AG04449 (cell line): Measurements from ENCODE around the gene PTPRM.

Experiments used
- CTCF ChIA-PET: fragments of 350-600 bp; formaldehyde crosslinking; extraction: SDS; loops from one replicate; lab custom pipeline; 2021; ENCODE audit warnings: antibody characterized with exemption; lab: Yijun Ruan, JAX
- POLR2A ChIA-PET: fragments of 400-600, 350-600 bp; formaldehyde crosslinking; extraction: SDS; loops from one replicate; lab custom pipeline; 2020; ENCODE audit warnings: antibody characterized with exemption, inconsistent platforms; lab: Yijun Ruan, JAX
- DNase-seq: peaks from one replicate; pipeline ENCODE4 v3.0.0-alpha.2; 2010; ENCODE audit warnings: low read depth, low spot score
- H3K4me3 ChIP-seq: 2 replicates; pipeline ENCODE4 v1.5.1; 2011; ENCODE audit warnings: low read depth, mild to moderate bottlenecking, control low read depth, low read length
- CTCF ChIP-seq: IDR thresholded peaks from one replicate; pipeline ENCODE4 v1.5.1; 2011; ENCODE audit warnings: mild to moderate bottlenecking, moderate library complexity, low read length, control low read depth, inconsistent platforms; ENCODE audit not compliant: insufficient read depth; ENCODE audit errors: missing control alignments

The PTPRM gene

GRCh38 chr18:8114480-8114879, 547.4 kb downstream of the PTPRM start:
- POLR2A ChIA-PET: no interaction called here
- no peak overlapping the region for H3K4me3 ChIP-seq
- CTCF ChIA-PET: no interaction called here
- no peak for DNase-seq
- TF ChIP-seq CTCF: no peak

- POLR2A ChIA-PET: no interaction called here
- no peak overlapping the region for H3K4me3 ChIP-seq
- CTCF ChIA-PET: interaction anchor here (1.2 kb wide), 1 partner anchor 273 kb away, joined by 3 read pairs; no protein-coding TSS in a partner anchor
- no peak for DNase-seq
- TF ChIP-seq CTCF: no peak
These were observed 549.4 kb downstream of the PTPRM start for GRCh38 chr18:8116341-8117005.

- no peak for TF ChIP-seq CTCF
- POLR2A ChIA-PET: no interaction called here
- DNase-seq: no peak
- no peak overlapping the region for H3K4me3 ChIP-seq
- CTCF ChIA-PET: interaction anchor here (1.2 to 1.5 kb wide), 2 partner anchors 10 to 364 kb away, joined by 3 read pairs; no protein-coding TSS in a partner anchor
These were observed 549.9 kb downstream of the PTPRM start for GRCh38 chr18:8117006-8117371.

- H3K4me3 ChIP-seq: no peak overlapping the region
- DNase-seq: no peak
- ChIA-PET POLR2A (no interaction called here), CTCF (interaction anchor here (1.6 kb wide), 1 partner anchor 36 kb away, joined by 4 read pairs; no protein-coding TSS in a partner anchor)
- no peak for TF ChIP-seq CTCF
These were observed 554.0 kb downstream of the PTPRM start for GRCh38 chr18:8121101-8121500.

- DNase-seq: peak; percentile 24
- ChIA-PET CTCF (interaction anchor here (1.3 kb wide), 1 partner anchor 13 kb away, joined by 3 read pairs; no protein-coding TSS in a partner anchor), POLR2A (no interaction called here)
- TF ChIP-seq CTCF: no peak
- no peak overlapping the region; the same call in 1 of the 2 replicates for H3K4me3 ChIP-seq
These were observed 554.9 kb downstream of the PTPRM start for GRCh38 chr18:8121942-8122480.
